ENCODE results near the gene NEK7. TPM values are rescaled to one million over a fixed set of nuclear protein-coding genes. Genes with fewer than 3 reads are reported as not detected.

NEK7 gene
- polyA plus RNA-seq, 1 donor from 2014 or later: 3.3 TPM

- no peak for TF ChIP-seq SMC3 (conservative IDR thresholded peaks at IDR 0.05; ENCODE audit: poor library complexity)
- TF ChIP-seq CTCF (IDR thresholded peaks at IDR 0.05; ENCODE audit: poor library complexity, severe bottlenecking): no peak
- TF ChIP-seq RAD21 (conservative IDR thresholded peaks at IDR 0.05): no peak
- TF ChIP-seq EZH2 (IDR thresholded peaks at IDR 0.05; ENCODE audit: borderline replicate concordance, insufficient read depth, low read length, poor library complexity, severe bottlenecking): no peak
- no peak for TF ChIP-seq MXI1 (conservative IDR thresholded peaks at IDR 0.05; ENCODE audit: poor library complexity, severe bottlenecking)
- no peak for TF ChIP-seq EP300 (conservative IDR thresholded peaks at IDR 0.05; ENCODE audit: poor library complexity, severe bottlenecking)
- TF ChIP-seq TAF1 (IDR thresholded peaks at IDR 0.05; ENCODE audit: low read depth): no peak
- no peak for TF ChIP-seq POLR2AphosphoS5 (IDR thresholded peaks at IDR 0.05)
- no peak for TF ChIP-seq REST (IDR thresholded peaks at IDR 0.05; ENCODE audit: borderline replicate concordance)
- H3K4me3 ChIP-seq (ENCODE audit: low read length): no peak overlapping the region
- no peak overlapping the region for H2AFZ ChIP-seq (ENCODE audit: low read depth, low read length)
- no peaks in the 10 kb centered on the region for H3K36me3 ChIP-seq (ENCODE audit: insufficient read depth, low read length)
- no peak overlapping the region for H3K4me2 ChIP-seq (ENCODE audit: low read length)
- no peaks in the 10 kb centered on the region for H3K9me2 ChIP-seq (ENCODE audit: insufficient read depth, low read length)
- H3K27me3 ChIP-seq (ENCODE audit: insufficient read depth, low read depth, low read length): no peaks in the 10 kb centered on the region
- H3K27ac ChIP-seq (ENCODE audit: low read length): no peak overlapping the region
- H3K79me2 ChIP-seq (replicated peaks; ENCODE audit: insufficient read depth, low read length): no peaks in the 10 kb centered on the region
- H3K9me3 ChIP-seq (ENCODE audit: low read length): no peaks in the 10 kb centered on the region
- no peaks in the 10 kb centered on the region for H4K20me1 ChIP-seq (ENCODE audit: insufficient read depth)
- no peak overlapping the region for H3K9ac ChIP-seq (ENCODE audit: low read length)
- H3F3A ChIP-seq (ENCODE audit: insufficient read depth, low read length, poor library complexity, severe bottlenecking): no peaks in the 10 kb centered on the region
Observed at GRCh38 chr1:198212675-198213074, 55.9 kb downstream of the NEK7 start.

- Histone ChIP-seq H3F3A (ENCODE audit: insufficient read depth, low read length, poor library complexity, severe bottlenecking) (no peaks in the 10 kb centered on the region), H3K9ac (ENCODE audit: low read length) (no peak overlapping the region), H4K20me1 (ENCODE audit: insufficient read depth) (no peaks in the 10 kb centered on the region), H3K9me3 (ENCODE audit: low read length) (no peaks in the 10 kb centered on the region), H3K36me3 (ENCODE audit: insufficient read depth, low read length) (no peaks in the 10 kb centered on the region), H2AFZ (ENCODE audit: low read depth, low read length) (no peak overlapping the region), H3K27me3 (ENCODE audit: insufficient read depth, low read depth, low read length) (no peaks in the 10 kb centered on the region), H3K27ac (ENCODE audit: low read length) (no peak overlapping the region), H3K79me2 (replicated peaks; ENCODE audit: insufficient read depth, low read length) (no peaks in the 10 kb centered on the region), H3K4me3 (ENCODE audit: low read length) (no peak overlapping the region), H3K4me2 (ENCODE audit: low read length) (no peak overlapping the region), H3K9me2 (ENCODE audit: insufficient read depth, low read length) (no peaks in the 10 kb centered on the region)
- no peak for TF ChIP-seq CTCF (IDR thresholded peaks at IDR 0.05; ENCODE audit: poor library complexity, severe bottlenecking)
- TF ChIP-seq POLR2AphosphoS5 (IDR thresholded peaks at IDR 0.05): no peak
- TF ChIP-seq RAD21 (conservative IDR thresholded peaks at IDR 0.05): no peak
- TF ChIP-seq MXI1 (conservative IDR thresholded peaks at IDR 0.05; ENCODE audit: poor library complexity, severe bottlenecking): no peak
- TF ChIP-seq SMC3 (conservative IDR thresholded peaks at IDR 0.05; ENCODE audit: poor library complexity): no peak
Observed at GRCh38 chr1:198214924-198215323, 58.1 kb downstream of the NEK7 start.

Data from neural cell (in vitro differentiated cells).